ENCODE results near the gene STARD3.
A peak's percentile ranks its signal among the peaks of the same experiment; 100 is the strongest.

STARD3 gene

GRCh38 chr17:39618956-39619785, 17.8 kb upstream of the STARD3 start:
- DNase-seq (ENCODE audit: extremely low read depth in 1 of 2, low read depth in 1 of 2) = no peak

GRCh38 chr17:39619786-39620101, 17.2 kb upstream of the STARD3 start:
- DNase-seq (ENCODE audit: extremely low read depth in 1 of 2, low read depth in 1 of 2) = no peak

GRCh38 chr17:39621523-39622379, 15.2 kb upstream of the STARD3 start:
- peak; percentile 69 to 82 for DNase-seq (ENCODE audit: extremely low read depth in 1 of 2, low read depth in 1 of 2)

GRCh38 chr17:39622380-39623006, 14.5 kb upstream of the STARD3 start:
- DNase-seq (ENCODE audit: extremely low read depth in 1 of 2, low read depth in 1 of 2) = no peak

- peak; percentile 64 to 75 for DNase-seq (ENCODE audit: extremely low read depth in 1 of 2, low read depth in 1 of 2)
These were observed 13.5 kb upstream of the STARD3 start for GRCh38 chr17:39623356-39623950.

GRCh38 chr17:39624313-39624712, 12.6 kb upstream of the STARD3 start:
- no peak for DNase-seq (ENCODE audit: extremely low read depth in 1 of 2, low read depth in 1 of 2)

- DNase-seq (ENCODE audit: extremely low read depth in 1 of 2, low read depth in 1 of 2) = no peak
These were observed 11.7 kb upstream of the STARD3 start for GRCh38 chr17:39625198-39625785.

GRCh38 chr17:39626171-39627046, 10.5 kb upstream of the STARD3 start, which contains the start of gene PPP1R1B:
Gene PPP1R1B (plus strand): TSS chr17:39626952. CDS start chr17:39627393, 441 bp downstream.
- no peak for DNase-seq (ENCODE audit: extremely low read depth in 1 of 2, low read depth in 1 of 2)

- DNase-seq (ENCODE audit: extremely low read depth in 1 of 2, low read depth in 1 of 2) = no peak
These were observed 9.8 kb upstream of the STARD3 start for GRCh38 chr17:39627047-39627711.

- DNase-seq (ENCODE audit: extremely low read depth in 1 of 2, low read depth in 1 of 2) = no peak
These were observed 9.0 kb upstream of the STARD3 start for GRCh38 chr17:39627712-39628516.

- DNase-seq (ENCODE audit: extremely low read depth in 1 of 2, low read depth in 1 of 2) = no peak
These were observed 8.1 kb upstream of the STARD3 start for GRCh38 chr17:39628655-39629493.

- DNase-seq (ENCODE audit: extremely low read depth in 1 of 2, low read depth in 1 of 2) = no peak
These were observed 7.5 kb upstream of the STARD3 start for GRCh38 chr17:39629494-39629880.

- no peak for DNase-seq (ENCODE audit: extremely low read depth in 1 of 2, low read depth in 1 of 2)
These were observed 7.0 kb upstream of the STARD3 start for GRCh38 chr17:39629898-39630297.

GRCh38 chr17:39631403-39631802, 5.5 kb upstream of the STARD3 start:
- no peak for DNase-seq (ENCODE audit: extremely low read depth in 1 of 2, low read depth in 1 of 2)

- DNase-seq (ENCODE audit: extremely low read depth in 1 of 2, low read depth in 1 of 2) = no peak
These were observed 4.6 kb upstream of the STARD3 start for GRCh38 chr17:39632153-39632941.

- no peak for DNase-seq (ENCODE audit: extremely low read depth in 1 of 2, low read depth in 1 of 2)
These were observed 3.3 kb upstream of the STARD3 start for GRCh38 chr17:39633570-39634183.

Data from activated CD8-positive, alpha-beta memory T cell treated with anti-CD3 and anti-CD28 coated beads for 1 hour (primary cell).